Measurements from ENCODE around the gene AFF2. TPM values are rescaled to one million over a fixed set of nuclear protein-coding genes. Genes with fewer than 3 reads are reported as not detected.

AFF2 gene
- total RNA-seq = 0.70 and 1.1 TPM in 2 replicates

GRCh38 chrX:148500423-148501385 is at the start of gene AFF2:
Gene AFF2 (plus strand): TSS chrX:148500617. CDS start chrX:148501098, 481 bp downstream.
- Mint-ChIP-seq H3K27me3 (peaks cover 13% of the 10 kb centered on the region), H3K27ac (no peak within 1 kb of the TSS), H3K9me3 (no peaks in the 10 kb centered on the region), H3K4me3 (peak within 1 kb of the TSS; percentile 81), H3K36me3 (ENCODE audit: low read depth) (no peaks in the 10 kb centered on the region), H3K4me1 (peaks cover 8% of the 10 kb centered on the region)
- DNase-seq = peak; percentile 72
- intact Hi-C loops (cut with micrococcal nuclease) = loop anchor here (2.0 to 10.0 kb wide), 2 partner anchors 34 to 784 kb away; no protein-coding TSS in a partner anchor

GRCh38 chrX:148457279-148457678 is 43.1 kb upstream of the AFF2 start:
- Mint-ChIP-seq H3K4me1 (no peaks in the 10 kb centered on the region), H3K9me3 (peaks cover 5% of the 10 kb centered on the region), H3K4me3 (no peak overlapping the region), H3K27ac (no peak overlapping the region), H3K27me3 (no peaks in the 10 kb centered on the region), H3K36me3 (ENCODE audit: low read depth) (no peaks in the 10 kb centered on the region)
- no peak for DNase-seq
- intact Hi-C loops (cut with micrococcal nuclease) = no loop called here

GRCh38 chrX:148459343-148459742 is 41.1 kb upstream of the AFF2 start:
- no peak for DNase-seq
- intact Hi-C loops (cut with micrococcal nuclease) = no loop called here
- Mint-ChIP-seq H3K27me3 (no peaks in the 10 kb centered on the region), H3K27ac (no peak overlapping the region), H3K4me3 (no peak overlapping the region), H3K9me3 (peaks cover 5% of the 10 kb centered on the region), H3K4me1 (no peaks in the 10 kb centered on the region), H3K36me3 (ENCODE audit: low read depth) (no peaks in the 10 kb centered on the region)

- intact Hi-C loops (cut with micrococcal nuclease) = loop anchor here (1.0 to 2.0 kb wide), 4 partner anchors 35 to 184 kb away; partner anchors contain the start of gene AFF2
- H3K4me3 Mint-ChIP-seq = no peak overlapping the region
- peaks cover 15% of the 10 kb centered on the region for H3K9me3 Mint-ChIP-seq
- H3K4me1 Mint-ChIP-seq = no peaks in the 10 kb centered on the region
- no peak for DNase-seq
- H3K27ac Mint-ChIP-seq = no peak overlapping the region
- H3K27me3 Mint-ChIP-seq = peaks cover 3% of the 10 kb centered on the region
- H3K36me3 Mint-ChIP-seq (ENCODE audit: low read depth) = no peaks in the 10 kb centered on the region
These were observed 34.1 kb upstream of the AFF2 start for GRCh38 chrX:148466292-148466691.

GRCh38 chrX:148470324-148470723 is 30.1 kb upstream of the AFF2 start:
- Mint-ChIP-seq H3K4me3 (no peak overlapping the region), H3K4me1 (no peaks in the 10 kb centered on the region), H3K27ac (no peak overlapping the region), H3K36me3 (ENCODE audit: low read depth) (no peaks in the 10 kb centered on the region), H3K27me3 (peaks cover 5% of the 10 kb centered on the region), H3K9me3 (peaks cover 22% of the 10 kb centered on the region)
- intact Hi-C loops (cut with micrococcal nuclease) = no loop called here
- no peak for DNase-seq

GRCh38 chrX:148474030-148474429 is 26.4 kb upstream of the AFF2 start:
- intact Hi-C loops (cut with micrococcal nuclease) = no loop called here
- Mint-ChIP-seq H3K27me3 (peaks cover 2% of the 10 kb centered on the region), H3K4me1 (no peaks in the 10 kb centered on the region), H3K27ac (no peak overlapping the region), H3K9me3 (peaks cover 8% of the 10 kb centered on the region), H3K36me3 (ENCODE audit: low read depth) (no peaks in the 10 kb centered on the region), H3K4me3 (no peak overlapping the region)
- no peak for DNase-seq

- H3K27ac Mint-ChIP-seq = no peak overlapping the region
- H3K27me3 Mint-ChIP-seq = no peaks in the 10 kb centered on the region
- peaks cover 3% of the 10 kb centered on the region for H3K4me1 Mint-ChIP-seq
- H3K36me3 Mint-ChIP-seq (ENCODE audit: low read depth) = no peaks in the 10 kb centered on the region
- no peak for DNase-seq
- H3K9me3 Mint-ChIP-seq = peaks cover 3% of the 10 kb centered on the region
- intact Hi-C loops (cut with micrococcal nuclease) = no loop called here
- no peak overlapping the region for H3K4me3 Mint-ChIP-seq
These were observed 8.4 kb upstream of the AFF2 start for GRCh38 chrX:148492057-148492456.

GRCh38 chrX:148495176-148495575 is 5.2 kb upstream of the AFF2 start:
- H3K9me3 Mint-ChIP-seq = peaks cover 3% of the 10 kb centered on the region
- no peaks in the 10 kb centered on the region for H3K36me3 Mint-ChIP-seq (ENCODE audit: low read depth)
- DNase-seq = no peak
- peaks cover 7% of the 10 kb centered on the region for H3K4me1 Mint-ChIP-seq
- no peak overlapping the region for H3K4me3 Mint-ChIP-seq
- intact Hi-C loops (cut with micrococcal nuclease) = no loop called here
- peaks cover 7% of the 10 kb centered on the region for H3K27me3 Mint-ChIP-seq
- no peak overlapping the region for H3K27ac Mint-ChIP-seq

- H3K36me3 Mint-ChIP-seq (ENCODE audit: low read depth) = no peaks in the 10 kb centered on the region
- DNase-seq = peak; percentile 56
- H3K4me1 Mint-ChIP-seq = peaks cover 8% of the 10 kb centered on the region
- intact Hi-C loops (cut with micrococcal nuclease) = no loop called here
- peaks cover 13% of the 10 kb centered on the region for H3K27me3 Mint-ChIP-seq
- H3K27ac Mint-ChIP-seq = no peak overlapping the region
- H3K9me3 Mint-ChIP-seq = no peaks in the 10 kb centered on the region
- no peak overlapping the region for H3K4me3 Mint-ChIP-seq
These were observed 2.4 kb upstream of the AFF2 start for GRCh38 chrX:148498067-148498466.

GRCh38 chrX:148499638-148500422 is 587 bp upstream of the AFF2 start:
- H3K27ac Mint-ChIP-seq = no peak overlapping the region
- H3K4me1 Mint-ChIP-seq = peaks cover 8% of the 10 kb centered on the region
- H3K27me3 Mint-ChIP-seq = peaks cover 13% of the 10 kb centered on the region
- H3K9me3 Mint-ChIP-seq = no peaks in the 10 kb centered on the region
- no peaks in the 10 kb centered on the region for H3K36me3 Mint-ChIP-seq (ENCODE audit: low read depth)
- intact Hi-C loops (cut with micrococcal nuclease) = loop anchor here (2.0 to 10.0 kb wide), 2 partner anchors 33 to 785 kb away; no protein-coding TSS in a partner anchor
- H3K4me3 Mint-ChIP-seq = no peak overlapping the region
- no peak for DNase-seq

GRCh38 chrX:148501386-148502066 is 1.1 kb downstream of the AFF2 start:
- Mint-ChIP-seq H3K9me3 (no peaks in the 10 kb centered on the region), H3K27me3 (peaks cover 13% of the 10 kb centered on the region), H3K4me1 (peaks cover 8% of the 10 kb centered on the region), H3K36me3 (ENCODE audit: low read depth) (no peaks in the 10 kb centered on the region), H3K27ac (peak overlapping the region; percentile 48), H3K4me3 (peak overlapping the region; percentile 81)
- DNase-seq = peak; percentile 58
- intact Hi-C loops (cut with micrococcal nuclease) = loop anchor here (2.0 to 10.0 kb wide), 2 partner anchors 35 to 783 kb away; no protein-coding TSS in a partner anchor

- no peak for DNase-seq
- Mint-ChIP-seq H3K9me3 (no peaks in the 10 kb centered on the region), H3K27me3 (peaks cover 9% of the 10 kb centered on the region), H3K4me3 (no peak overlapping the region), H3K27ac (no peak overlapping the region), H3K4me1 (peaks cover 3% of the 10 kb centered on the region), H3K36me3 (ENCODE audit: low read depth) (no peaks in the 10 kb centered on the region)
- intact Hi-C loops (cut with micrococcal nuclease) = loop anchor here (10.0 kb wide), 1 partner anchor 780 kb away; no protein-coding TSS in a partner anchor
These were observed 4.1 kb downstream of the AFF2 start for GRCh38 chrX:148504506-148504905.

- no peaks in the 10 kb centered on the region for H3K4me1 Mint-ChIP-seq
- no peak overlapping the region for H3K27ac Mint-ChIP-seq
- H3K36me3 Mint-ChIP-seq (ENCODE audit: low read depth) = no peaks in the 10 kb centered on the region
- no peak for DNase-seq
- H3K4me3 Mint-ChIP-seq = no peak overlapping the region
- intact Hi-C loops (cut with micrococcal nuclease) = loop anchor here (10.0 kb wide), 1 partner anchor 777 kb away; no protein-coding TSS in a partner anchor
- no peaks in the 10 kb centered on the region for H3K9me3 Mint-ChIP-seq
- H3K27me3 Mint-ChIP-seq = peaks cover 2% of the 10 kb centered on the region
These were observed 7.0 kb downstream of the AFF2 start for GRCh38 chrX:148507418-148507817.

Data from activated CD4-positive, alpha-beta T cell treated with anti-CD3 and anti-CD28 coated beads, Interleukin-2, amount 10 ng/mL, durations not matched to agents 24 days and 14 days (primary cell).